BJ (cell line): Measurements from ENCODE around the gene CXCL3. TPM values are rescaled to one million over a fixed set of nuclear protein-coding genes. Genes with fewer than 3 reads are reported as not detected.
"Not testable (repeated sequence)": the region's sequence is repeated elsewhere in the genome, so short reads cannot be mapped to it uniquely, and the experiment has no call there.

Experiments used
- CTCF ChIA-PET: fragments of 350-600 bp; formaldehyde crosslinking; extraction: SDS; loops from one replicate; lab custom pipeline; 2021; ENCODE audit warnings: antibody characterized with exemption, inconsistent platforms; lab: Yijun Ruan, JAX
- POLR2A ChIA-PET: fragments of 300-600 bp; sonication (Branson Sonifier 250); formaldehyde crosslinking; extraction: SDS; loops from one replicate; lab custom pipeline; 2021; ENCODE audit warnings: antibody characterized with exemption; lab: Charles Lee
- DNase-seq: peaks from one replicate; pipeline ENCODE4 v3.0.0-alpha.2; 2011; ENCODE audit warnings: low read depth
- H3K27me3 ChIP-seq: 2 replicates; pipeline ENCODE4 v1.6.0; 2011; ENCODE audit warnings: low read length; ENCODE audit not compliant: control insufficient read depth, insufficient read depth
- H3K36me3 ChIP-seq: 2 replicates; pipeline ENCODE4 v1.5.1; 2011; ENCODE audit warnings: low read length; ENCODE audit not compliant: control insufficient read depth, insufficient read depth
- H3K4me3 ChIP-seq: 2 replicates; pipeline ENCODE4 v1.5.1; 2011; ENCODE audit warnings: low read depth, mild to moderate bottlenecking, control low read depth, low read length
- polyA plus RNA-seq: library from polyadenylated mRNA; depleted of rRNA; stranded (reverse); fragments of >200 nt; gene quantifications from 2 replicates; pipeline ENCODE4 v1.2.3, GENCODE V29; 2011
- TF ChIP-seq, protein P1 (sequence below): IDR thresholded peaks from 2 replicates; pipeline ENCODE4 v1.5.1; 2011; ENCODE audit warnings: low read depth, mild to moderate bottlenecking, control low read depth, inconsistent platforms, low read length, moderate library complexity; ENCODE audit not compliant: insufficient read depth

The CXCL3 gene
- polyA plus RNA-seq, 1 experiment = 0.47 TPM

DNA sequence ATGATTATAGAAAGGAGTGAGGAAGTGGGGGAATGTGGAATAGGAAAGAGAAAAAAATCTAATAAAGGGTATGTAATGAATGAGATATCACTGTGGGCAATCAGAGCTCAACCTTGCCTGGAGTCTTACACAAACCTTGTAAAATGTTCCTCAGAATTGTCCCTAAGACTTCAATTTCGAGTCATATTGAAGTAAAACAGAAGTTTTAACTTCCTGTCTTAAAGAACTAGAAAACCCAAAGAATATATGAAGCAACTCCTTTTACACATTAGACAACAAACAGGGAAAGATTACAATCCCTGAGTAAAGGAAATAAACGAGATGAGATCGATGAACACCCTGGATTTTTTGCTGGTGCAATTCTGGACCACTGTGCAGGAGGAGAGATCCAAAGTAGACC, 42.5 kb upstream of the CXCL3 start:
- Histone ChIP-seq H3K27me3 (peaks cover 1% of the 10 kb centered on the region; the same call in 1 of the 2 replicates), H3K4me3 (no peak overlapping the region), H3K36me3 (no peaks in the 10 kb centered on the region)
- ChIA-PET POLR2A (no interaction called here), CTCF (interaction anchor here (0.6 to 0.7 kb wide), 2 partner anchors 189 to 1641 kb away, joined by 3 read pairs; no protein-coding TSS in a partner anchor)
- TF ChIP-seq, protein P1, sequence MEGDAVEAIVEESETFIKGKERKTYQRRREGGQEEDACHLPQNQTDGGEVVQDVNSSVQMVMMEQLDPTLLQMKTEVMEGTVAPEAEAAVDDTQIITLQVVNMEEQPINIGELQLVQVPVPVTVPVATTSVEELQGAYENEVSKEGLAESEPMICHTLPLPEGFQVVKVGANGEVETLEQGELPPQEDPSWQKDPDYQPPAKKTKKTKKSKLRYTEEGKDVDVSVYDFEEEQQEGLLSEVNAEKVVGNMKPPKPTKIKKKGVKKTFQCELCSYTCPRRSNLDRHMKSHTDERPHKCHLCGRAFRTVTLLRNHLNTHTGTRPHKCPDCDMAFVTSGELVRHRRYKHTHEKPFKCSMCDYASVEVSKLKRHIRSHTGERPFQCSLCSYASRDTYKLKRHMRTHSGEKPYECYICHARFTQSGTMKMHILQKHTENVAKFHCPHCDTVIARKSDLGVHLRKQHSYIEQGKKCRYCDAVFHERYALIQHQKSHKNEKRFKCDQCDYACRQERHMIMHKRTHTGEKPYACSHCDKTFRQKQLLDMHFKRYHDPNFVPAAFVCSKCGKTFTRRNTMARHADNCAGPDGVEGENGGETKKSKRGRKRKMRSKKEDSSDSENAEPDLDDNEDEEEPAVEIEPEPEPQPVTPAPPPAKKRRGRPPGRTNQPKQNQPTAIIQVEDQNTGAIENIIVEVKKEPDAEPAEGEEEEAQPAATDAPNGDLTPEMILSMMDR = no peak
- no peak for DNase-seq

DNA sequence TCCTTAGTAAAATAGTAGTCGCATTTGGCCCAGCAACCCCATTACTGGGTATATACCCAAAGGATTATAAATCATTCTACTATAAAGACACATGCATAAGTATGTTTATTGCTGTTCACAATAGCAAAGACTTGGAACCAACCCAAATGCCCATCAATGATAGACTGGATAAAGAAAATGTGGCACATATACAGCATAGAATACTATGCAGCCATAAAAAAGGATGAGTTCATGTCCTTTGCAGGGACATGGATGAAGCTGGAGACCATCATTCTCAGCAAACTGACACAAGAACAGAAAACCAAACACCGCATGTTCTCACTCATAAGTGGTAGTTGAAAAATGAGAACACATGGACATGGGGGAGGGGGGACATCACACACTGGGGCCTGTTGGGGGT, 41.9 kb upstream of the CXCL3 start:
- CTCF ChIA-PET, H3K4me3 ChIP-seq, DNase-seq, POLR2A ChIA-PET, H3K36me3 ChIP-seq, H3K27me3 ChIP-seq: not testable (repeated sequence)

DNA sequence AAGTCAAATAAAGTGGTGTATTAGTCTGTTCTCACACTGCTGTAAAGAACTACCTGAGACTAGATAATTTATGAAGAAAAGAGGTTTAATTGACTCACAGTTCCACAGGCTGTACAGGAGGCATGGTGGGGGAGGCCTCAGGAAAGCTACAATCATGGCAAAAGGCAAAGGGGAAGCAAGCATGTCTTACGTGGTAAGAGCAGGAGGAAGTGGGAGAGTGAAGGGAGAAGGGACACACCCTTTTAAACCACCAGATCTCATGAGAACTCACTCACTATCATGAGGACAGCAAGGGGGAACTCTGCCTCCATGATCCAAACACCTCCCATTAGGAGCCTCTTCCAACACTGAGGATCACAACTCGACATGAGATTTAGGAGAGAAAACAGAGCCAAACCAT, 40.5 kb upstream of the CXCL3 start:
- H3K36me3 ChIP-seq, POLR2A ChIA-PET, DNase-seq, H3K27me3 ChIP-seq, H3K4me3 ChIP-seq: not testable (repeated sequence)
- CTCF ChIA-PET = interaction anchor here (1.2 kb wide), 1 partner anchor 8 kb away, joined by 3 read pairs; no protein-coding TSS in a partner anchor

GRCh38 chr4:74073358-74073757, 34.9 kb upstream of the CXCL3 start:
- ChIA-PET CTCF (no interaction called here), POLR2A (no interaction called here)
- DNase-seq = no peak
- H3K4me3 ChIP-seq = no peak overlapping the region
- 0 out of 2 replicates have a peak, but pooled peaks cover 1% of the 10 kb centered on the region for H3K27me3 ChIP-seq
- no peaks in the 10 kb centered on the region for H3K36me3 ChIP-seq
- TF ChIP-seq, protein P1 = no peak

- no peak overlapping the region for H3K4me3 ChIP-seq
- POLR2A ChIA-PET = no interaction called here
- no peak for DNase-seq
- CTCF ChIA-PET = no interaction called here
- TF ChIP-seq, protein P1 = no peak
- H3K36me3 ChIP-seq = no peaks in the 10 kb centered on the region
- H3K27me3 ChIP-seq = 0 out of 2 replicates have a peak, but pooled peaks cover 1% of the 10 kb centered on the region
Measured at GRCh38 chr4:74072739-74073138, 34.2 kb upstream of the CXCL3 start.

DNA sequence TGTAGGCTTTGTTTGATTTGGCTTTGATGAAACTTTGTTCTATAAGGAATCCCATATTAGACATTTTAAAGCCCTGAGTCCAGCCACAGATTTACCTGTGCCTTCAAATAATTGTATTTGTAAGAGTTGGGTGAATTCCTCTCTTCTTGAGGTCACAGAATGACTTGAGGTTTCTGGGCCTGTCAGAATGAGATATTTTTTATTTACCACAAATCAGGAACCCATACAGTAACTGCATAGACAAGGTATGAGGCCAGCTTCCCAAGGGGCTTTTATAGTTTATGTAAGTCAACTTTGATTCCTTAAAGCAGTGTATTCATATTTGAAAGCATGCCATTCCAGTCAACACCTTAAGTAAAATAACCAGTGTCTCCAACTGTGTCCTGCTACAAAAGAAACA, 29.1 kb upstream of the CXCL3 start:
- TF ChIP-seq, protein P1 = no peak
- no peak for DNase-seq
- H3K4me3 ChIP-seq = no peak overlapping the region

More for the DNA sequence above, 29.1 kb upstream of the CXCL3 start:
- Histone ChIP-seq H3K36me3 (no peaks in the 10 kb centered on the region), H3K27me3 (no peaks in the 10 kb centered on the region; the same call in 1 of the 2 replicates)
- ChIA-PET POLR2A (no interaction called here), CTCF (no interaction called here)
